Breast epithelium (tissue), 4 donors: Measurements from ENCODE around the gene HM13. TPM values are rescaled to one million over a fixed set of nuclear protein-coding genes. Genes with fewer than 3 reads are reported as not detected.

Experiments used
- DNase-seq, 2 donors: peaks; one replicate each; pipeline ENCODE4 v3.0.0-alpha.2; 2019; ENCODE audit warnings: low spot score in 2 of 2
- H3K27ac ChIP-seq, 2 donors: fragments of 200-600 bp; sonication (generic) in 1 of 2; one replicate each; pipeline ENCODE4 v1.5.1; 2016 to 2019; ENCODE audit warnings: mild to moderate bottlenecking in 1 of 2
- H3K27me3 ChIP-seq, 2 donors: fragments of 200-600 bp; sonication (generic) in 1 of 2; one replicate each; pipeline versions ENCODE4 v1.5.1 to v1.6.0; 2017 to 2019; ENCODE audit warnings: control low read depth in 1 of 2, mild to moderate bottlenecking in 1 of 2
- H3K36me3 ChIP-seq: fragments of 200-600 bp; one replicate; pipeline ENCODE4 v1.5.1; 2019
- H3K4me1 ChIP-seq, 2 donors: fragments of 200-600 bp; sonication (generic); one replicate each; pipeline ENCODE4 v1.5.1; 2016 to 2019; ENCODE audit warnings: control low read depth in 1 of 2
- H3K4me3 ChIP-seq, 3 donors: fragments of 200-600 bp; sonication (generic); 1 replicate in 2 of 3; 2 replicates in 1 of 3; pipeline ENCODE4 v1.5.1; 2016 to 2019; ENCODE audit warnings: mild to moderate bottlenecking in 3 of 3, moderate library complexity in 2 of 3
- H3K9me3 ChIP-seq, 2 donors: fragments of 200-600 bp; sonication (generic) in 1 of 2; one replicate each; pipeline ENCODE4 v1.5.1; 2016 to 2019; ENCODE audit warnings: control low read depth in 1 of 2
- POLR2A ChIP-seq: fragments of 450-650 bp; IDR thresholded peaks from one replicate; pipeline ENCODE4 v1.6.1; 2016; ENCODE audit warnings: antibody characterized with exemption, mild to moderate bottlenecking, moderate library complexity
- POLR2AphosphoS5 ChIP-seq, 3 donors: sonication (generic); formaldehyde crosslinking; IDR thresholded peaks; one replicate each; pipeline ENCODE4 v1.6.1; 2017; ENCODE audit warnings: antibody characterized with exemption in 3 of 3
- intact Hi-C: fragments of 100-400 bp; cut with DNase I; formaldehyde crosslinking; loops from one replicate; pipeline ENCODE4 v1.15.1; 2023; ENCODE audit warnings: low total_unique reads
- total RNA-seq, 3 donors: library from RNA; depleted of rRNA; stranded (reverse); fragments of >200 nt; gene quantifications; one replicate each; pipeline ENCODE4 v1.1.0, GENCODE V29; 2016
- TF ChIP-seq, protein P1 (sequence below), 3 donors: fragments of 450-650 bp; IDR thresholded peaks; one replicate each; pipeline ENCODE4 v1.5.1; 2016 to 2017; ENCODE audit warnings: antibody characterized with exemption in 3 of 3, mild to moderate bottlenecking in 3 of 3, moderate library complexity in 3 of 3

The HM13 gene
- total RNA-seq, 3 donors from 2014 or later, result 44.2 to 73.7 (median 53.1) TPM

DNA sequence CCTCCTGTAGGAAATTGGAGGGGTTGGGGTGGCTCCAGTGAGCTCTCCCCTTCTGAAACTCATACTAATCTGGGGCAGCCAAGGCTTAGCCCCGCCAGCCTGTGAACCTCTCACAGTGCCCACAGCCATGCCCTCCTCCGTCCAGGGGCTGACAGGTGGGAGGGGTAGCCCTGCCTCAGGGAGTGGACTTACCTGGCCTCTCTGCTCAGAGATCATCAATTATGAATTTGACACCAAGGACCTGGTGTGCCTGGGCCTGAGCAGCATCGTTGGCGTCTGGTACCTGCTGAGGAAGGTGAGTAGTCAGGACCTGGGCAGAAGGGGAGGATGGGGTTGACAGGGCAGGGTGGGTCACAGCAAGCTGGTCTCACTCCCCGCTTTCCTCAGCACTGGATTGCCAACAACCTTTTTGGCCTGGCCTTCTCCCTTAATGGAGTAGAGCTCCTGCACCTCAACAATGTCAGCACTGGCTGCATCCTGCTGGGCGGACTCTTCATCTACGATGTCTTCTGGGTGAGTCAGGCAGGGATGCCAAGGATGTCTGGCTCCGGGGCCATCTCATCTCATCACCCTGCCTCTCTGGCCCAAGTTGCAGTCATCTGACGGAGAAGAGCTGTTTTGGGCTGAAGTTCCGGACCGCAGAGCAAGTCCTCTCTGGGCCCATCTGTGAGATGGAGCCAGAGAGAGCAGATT is 34.7 kb downstream of the HM13 start:
- no peak for TF ChIP-seq POLR2AphosphoS5 (IDR thresholded peaks at IDR 0.05)
- TF ChIP-seq, protein P1, sequence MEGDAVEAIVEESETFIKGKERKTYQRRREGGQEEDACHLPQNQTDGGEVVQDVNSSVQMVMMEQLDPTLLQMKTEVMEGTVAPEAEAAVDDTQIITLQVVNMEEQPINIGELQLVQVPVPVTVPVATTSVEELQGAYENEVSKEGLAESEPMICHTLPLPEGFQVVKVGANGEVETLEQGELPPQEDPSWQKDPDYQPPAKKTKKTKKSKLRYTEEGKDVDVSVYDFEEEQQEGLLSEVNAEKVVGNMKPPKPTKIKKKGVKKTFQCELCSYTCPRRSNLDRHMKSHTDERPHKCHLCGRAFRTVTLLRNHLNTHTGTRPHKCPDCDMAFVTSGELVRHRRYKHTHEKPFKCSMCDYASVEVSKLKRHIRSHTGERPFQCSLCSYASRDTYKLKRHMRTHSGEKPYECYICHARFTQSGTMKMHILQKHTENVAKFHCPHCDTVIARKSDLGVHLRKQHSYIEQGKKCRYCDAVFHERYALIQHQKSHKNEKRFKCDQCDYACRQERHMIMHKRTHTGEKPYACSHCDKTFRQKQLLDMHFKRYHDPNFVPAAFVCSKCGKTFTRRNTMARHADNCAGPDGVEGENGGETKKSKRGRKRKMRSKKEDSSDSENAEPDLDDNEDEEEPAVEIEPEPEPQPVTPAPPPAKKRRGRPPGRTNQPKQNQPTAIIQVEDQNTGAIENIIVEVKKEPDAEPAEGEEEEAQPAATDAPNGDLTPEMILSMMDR (IDR thresholded peaks at IDR 0.05), result no peak
- no peak for TF ChIP-seq POLR2A
- Histone ChIP-seq H3K36me3 (no peaks in the 10 kb centered on the region), H3K9me3 (no peaks in the 10 kb centered on the region), H3K4me1 (no peaks in the 10 kb centered on the region), H3K27ac (no peak overlapping the region), H3K27me3 (no peaks in the 10 kb centered on the region), H3K4me3 (no peak overlapping the region)
- intact Hi-C loops, result no loop called here
- no peak for DNase-seq

- Histone ChIP-seq H3K27me3 (no peaks in the 10 kb centered on the region), H3K9me3 (no peaks in the 10 kb centered on the region), H3K27ac (no peak overlapping the region), H3K4me3 (no peak overlapping the region), H3K4me1 (no peaks in the 10 kb centered on the region), H3K36me3 (no peaks in the 10 kb centered on the region)
- TF ChIP-seq POLR2A, result no peak
- no peak for TF ChIP-seq POLR2AphosphoS5 (IDR thresholded peaks at IDR 0.05)
- TF ChIP-seq, protein P1 (IDR thresholded peaks at IDR 0.05), result no peak
- intact Hi-C loops, result no loop called here
- no peak for DNase-seq
Observed at GRCh38 chr20:31549513-31549880, 35.3 kb downstream of the HM13 start.

GRCh38 chr20:31550099-31550498 is 35.9 kb downstream of the HM13 start:
- TF ChIP-seq, protein P1 (IDR thresholded peaks at IDR 0.05), result no peak
- no peak for TF ChIP-seq POLR2AphosphoS5 (IDR thresholded peaks at IDR 0.05)
- TF ChIP-seq POLR2A, result no peak
- Histone ChIP-seq H3K4me1 (no peaks in the 10 kb centered on the region), H3K4me3 (no peak overlapping the region)

DNA sequence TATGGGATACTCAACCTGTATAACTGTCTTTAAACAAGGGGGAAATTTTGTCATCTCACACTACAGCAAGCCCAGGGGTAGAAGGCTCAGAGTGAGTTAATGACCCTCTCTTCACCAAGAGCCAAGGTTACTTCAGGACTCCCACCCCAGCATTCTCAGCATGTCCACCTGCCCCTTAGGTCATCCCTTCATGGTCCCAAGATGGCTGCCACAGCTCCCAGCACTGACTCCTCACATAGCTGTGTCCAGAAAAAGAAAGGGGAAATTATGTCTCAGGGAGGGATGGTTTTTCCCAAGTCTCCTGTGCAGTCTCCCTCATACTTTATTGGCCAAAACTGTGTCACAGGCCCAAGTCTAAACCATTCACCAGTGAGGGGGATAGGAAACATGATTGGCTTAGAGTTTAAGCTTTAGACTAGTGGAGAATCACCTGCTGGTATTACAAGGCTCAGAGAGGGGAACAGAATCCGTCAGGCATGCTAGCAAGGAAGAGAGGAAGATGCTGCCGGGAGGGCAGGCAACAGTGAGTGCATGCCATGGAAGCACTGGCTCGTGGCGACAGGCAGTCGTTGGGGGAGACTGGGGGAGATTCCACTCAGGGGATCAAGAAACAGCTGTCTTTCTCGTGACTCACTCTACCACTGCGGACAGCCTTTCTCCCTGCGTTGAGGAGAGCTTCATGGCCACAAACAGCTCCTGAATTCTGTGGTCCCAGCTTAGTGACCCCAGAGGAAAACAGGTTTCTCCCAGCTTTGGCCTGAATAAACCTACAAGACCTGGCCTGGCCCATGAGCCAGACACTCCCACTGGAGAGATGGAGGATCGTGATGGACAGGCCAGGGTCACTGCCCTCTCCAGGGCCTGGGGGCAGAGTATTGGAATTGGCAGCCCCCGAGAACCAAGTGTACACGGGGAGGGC is 37.2 kb downstream of the HM13 start:
- Histone ChIP-seq H3K27me3 (no peaks in the 10 kb centered on the region), H3K36me3 (no peaks in the 10 kb centered on the region), H3K9me3 (no peaks in the 10 kb centered on the region), H3K4me1 (no peaks in the 10 kb centered on the region), H3K4me3 (no peak overlapping the region), H3K27ac (no peak overlapping the region)
- TF ChIP-seq POLR2A (no peak), POLR2AphosphoS5 (IDR thresholded peaks at IDR 0.05) (no peak)
- TF ChIP-seq, protein P1 (IDR thresholded peaks at IDR 0.05), result no peak
- DNase-seq, result no peak
- intact Hi-C loops, result no loop called here

More at GRCh38 chr20:31550099-31550498, 35.9 kb downstream of the HM13 start:
- DNase-seq, result no peak
- no peaks in the 10 kb centered on the region for H3K9me3 ChIP-seq
- intact Hi-C loops, result no loop called here
- H3K27me3 ChIP-seq, result no peaks in the 10 kb centered on the region
- no peaks in the 10 kb centered on the region for H3K36me3 ChIP-seq
- no peak overlapping the region for H3K27ac ChIP-seq
